Spinal cord (tissue), 10 donors: ENCODE results near the gene LAMB4. TPM values are rescaled to one million over a fixed set of nuclear protein-coding genes. Genes with fewer than 3 reads are reported as not detected.

Experiments used
- DNase-seq, 6 donors: peaks; one replicate each; pipeline versions ENCODE4 v3.0.0 to v3.0.0-alpha.2; 2013 to 2015; ENCODE audit warnings: low spot score in 6 of 6, low read depth in 4 of 6
- H3K27ac ChIP-seq: one replicate; pipeline ENCODE4 v1.5.1; 2013; ENCODE audit warnings: low read depth, low read length, control low read depth
- H3K27me3 ChIP-seq: one replicate; pipeline ENCODE4 v1.6.1; 2013; ENCODE audit warnings: low read length; ENCODE audit not compliant: control insufficient read depth, insufficient read depth
- H3K36me3 ChIP-seq: one replicate; pipeline ENCODE4 v1.6.1; 2013; ENCODE audit warnings: low read length; ENCODE audit not compliant: control insufficient read depth, insufficient read depth
- H3K4me1 ChIP-seq: one replicate; pipeline ENCODE4 v1.6.1; 2013; ENCODE audit warnings: low read length; ENCODE audit not compliant: control insufficient read depth, insufficient read depth
- H3K4me3 ChIP-seq: one replicate; pipeline ENCODE4 v1.5.1; 2013; ENCODE audit warnings: low read depth, low read length, control low read depth
- H3K9me3 ChIP-seq: one replicate; pipeline ENCODE4 v1.6.1; 2013; ENCODE audit warnings: low read length; ENCODE audit not compliant: control insufficient read depth, insufficient read depth
- WGBS: methylation state at CpG from one replicate; pipeline ENCODE4 v1.1.5; 2013; ENCODE audit warnings: missing lambda C conversion rate; ENCODE audit not compliant: insufficient coverage; 5-methylcytosine and 5-hydroxymethylcytosine counted together
- polyA plus RNA-seq, 2 donors: library from polyadenylated mRNA; unstranded; fragments of 120-200 nt; gene quantifications; one replicate each; pipeline ENCODE4 v1.2.1, GENCODE V29; 2013; ENCODE audit not compliant: insufficient read length in 2 of 2
- total RNA-seq, 2 donors: library from RNA; depleted of rRNA in 1 of 2; stranded (reverse); fragments of 120-200 nt in 1 of 2; fragments of >200 nt in 1 of 2; gene quantifications; one replicate each; pipeline versions ENCODE4 v1.2.3 to v1.2.4, GENCODE V29; 2013 to 2014
- donor health status: healthy.

LAMB4 gene
- total and polyA plus RNA-seq, 4 donors: 0.19 to 0.50 (median 0.29) TPM

- 91% methylated on average over 3 of the region's 3 CpGs for WGBS
- Histone ChIP-seq H3K4me1 (no peaks in the 10 kb centered on the region), H3K9me3 (no peaks in the 10 kb centered on the region), H3K27ac (no peak overlapping the region), H3K36me3 (no peaks in the 10 kb centered on the region), H3K4me3 (no peak overlapping the region), H3K27me3 (no peaks in the 10 kb centered on the region)
- no peak for DNase-seq
Measured at GRCh38 chr7:108073305-108074070, 56.7 kb downstream of the LAMB4 start.

- H3K4me1 ChIP-seq: no peaks in the 10 kb centered on the region
- H3K27ac ChIP-seq: no peak overlapping the region
- WGBS: 92% methylated on average over 1 of the region's 2 CpGs
- no peaks in the 10 kb centered on the region for H3K27me3 ChIP-seq
- no peaks in the 10 kb centered on the region for H3K36me3 ChIP-seq
- H3K9me3 ChIP-seq: no peaks in the 10 kb centered on the region
- DNase-seq: no peak
- no peak overlapping the region for H3K4me3 ChIP-seq
Measured at GRCh38 chr7:108072739-108073138, 57.4 kb downstream of the LAMB4 start.

GRCh38 chr7:108072116-108072515, 58.0 kb downstream of the LAMB4 start:
- no peaks in the 10 kb centered on the region for H3K9me3 ChIP-seq
- H3K4me3 ChIP-seq: no peak overlapping the region
- DNase-seq: no peak
- no peaks in the 10 kb centered on the region for H3K36me3 ChIP-seq
- no peak overlapping the region for H3K27ac ChIP-seq
- no peaks in the 10 kb centered on the region for H3K27me3 ChIP-seq
- no CpG with 5 or more reads among the region's 2 CpGs for WGBS
- H3K4me1 ChIP-seq: no peaks in the 10 kb centered on the region

- Histone ChIP-seq H3K9me3 (no peaks in the 10 kb centered on the region), H3K27ac (no peak overlapping the region), H3K4me3 (no peak overlapping the region), H3K27me3 (no peaks in the 10 kb centered on the region), H3K36me3 (no peaks in the 10 kb centered on the region), H3K4me1 (no peaks in the 10 kb centered on the region)
- WGBS: no CpG with 5 or more reads among the region's 1 CpG
- DNase-seq: no peak
Measured at GRCh38 chr7:108071551-108071950, 58.6 kb downstream of the LAMB4 start.

- no peak overlapping the region for H3K27ac ChIP-seq
- no peak overlapping the region for H3K4me3 ChIP-seq
- peak in 1 of 6 donors; percentile 63 for DNase-seq
- H3K27me3 ChIP-seq: no peaks in the 10 kb centered on the region
- no peaks in the 10 kb centered on the region for H3K36me3 ChIP-seq
- H3K4me1 ChIP-seq: no peaks in the 10 kb centered on the region
- no peaks in the 10 kb centered on the region for H3K9me3 ChIP-seq
- WGBS: 100% methylated on average over 1 of the region's 2 CpGs
Measured at GRCh38 chr7:108069646-108070045, 60.5 kb downstream of the LAMB4 start.

GRCh38 chr7:108067844-108068243, 62.3 kb downstream of the LAMB4 start:
- WGBS: 85% methylated on average over 6 of the region's 7 CpGs
- Histone ChIP-seq H3K36me3 (no peaks in the 10 kb centered on the region), H3K27me3 (no peaks in the 10 kb centered on the region), H3K4me3 (no peak overlapping the region), H3K4me1 (no peaks in the 10 kb centered on the region), H3K27ac (no peak overlapping the region), H3K9me3 (no peaks in the 10 kb centered on the region)
- DNase-seq: no peak

- no peaks in the 10 kb centered on the region for H3K27me3 ChIP-seq
- WGBS: 100% methylated on average over 3 of the region's 9 CpGs
Measured at GRCh38 chr7:108066486-108066885, 63.7 kb downstream of the LAMB4 start.

GRCh38 chr7:108063520-108063933, 66.6 kb downstream of the LAMB4 start:
- H3K4me3 ChIP-seq: no peak overlapping the region
- H3K9me3 ChIP-seq: no peaks in the 10 kb centered on the region
- no peaks in the 10 kb centered on the region for H3K4me1 ChIP-seq
- no peak overlapping the region for H3K27ac ChIP-seq
- H3K36me3 ChIP-seq: no peaks in the 10 kb centered on the region
- no peaks in the 10 kb centered on the region for H3K27me3 ChIP-seq
- 97% methylated on average over 5 of the region's 5 CpGs for WGBS
- DNase-seq: no peak

More at GRCh38 chr7:108066486-108066885, 63.7 kb downstream of the LAMB4 start:
- H3K4me3 ChIP-seq: no peak overlapping the region
- DNase-seq: no peak
- H3K9me3 ChIP-seq: no peaks in the 10 kb centered on the region
- no peak overlapping the region for H3K27ac ChIP-seq
- no peaks in the 10 kb centered on the region for H3K4me1 ChIP-seq
- H3K36me3 ChIP-seq: no peaks in the 10 kb centered on the region

GRCh38 chr7:108062250-108063014, 67.7 kb downstream of the LAMB4 start:
- Histone ChIP-seq H3K9me3 (no peaks in the 10 kb centered on the region), H3K27ac (no peak overlapping the region), H3K4me1 (no peaks in the 10 kb centered on the region), H3K4me3 (no peak overlapping the region), H3K36me3 (no peaks in the 10 kb centered on the region), H3K27me3 (no peaks in the 10 kb centered on the region)
- 79% methylated on average over 5 of the region's 5 CpGs for WGBS
- no peak for DNase-seq

- no peaks in the 10 kb centered on the region for H3K36me3 ChIP-seq
- 90% methylated on average over 5 of the region's 6 CpGs for WGBS
- H3K27me3 ChIP-seq: no peaks in the 10 kb centered on the region
- DNase-seq: no peak
- no peak overlapping the region for H3K4me3 ChIP-seq
- no peak overlapping the region for H3K27ac ChIP-seq
- H3K9me3 ChIP-seq: no peaks in the 10 kb centered on the region
- no peaks in the 10 kb centered on the region for H3K4me1 ChIP-seq
Measured at GRCh38 chr7:108059526-108059925, 70.6 kb downstream of the LAMB4 start.
